ENCODE results near the gene S100B. TPM values are rescaled to one million over a fixed set of nuclear protein-coding genes. Genes with fewer than 3 reads are reported as not detected.

Gene S100B
- total and polyA plus RNA-seq, 9 of the 15 experiments (the other 6 are each of a cell fraction or from before 2014, with no cell fraction given), result not detected

- TF ChIP-seq, protein P1, sequence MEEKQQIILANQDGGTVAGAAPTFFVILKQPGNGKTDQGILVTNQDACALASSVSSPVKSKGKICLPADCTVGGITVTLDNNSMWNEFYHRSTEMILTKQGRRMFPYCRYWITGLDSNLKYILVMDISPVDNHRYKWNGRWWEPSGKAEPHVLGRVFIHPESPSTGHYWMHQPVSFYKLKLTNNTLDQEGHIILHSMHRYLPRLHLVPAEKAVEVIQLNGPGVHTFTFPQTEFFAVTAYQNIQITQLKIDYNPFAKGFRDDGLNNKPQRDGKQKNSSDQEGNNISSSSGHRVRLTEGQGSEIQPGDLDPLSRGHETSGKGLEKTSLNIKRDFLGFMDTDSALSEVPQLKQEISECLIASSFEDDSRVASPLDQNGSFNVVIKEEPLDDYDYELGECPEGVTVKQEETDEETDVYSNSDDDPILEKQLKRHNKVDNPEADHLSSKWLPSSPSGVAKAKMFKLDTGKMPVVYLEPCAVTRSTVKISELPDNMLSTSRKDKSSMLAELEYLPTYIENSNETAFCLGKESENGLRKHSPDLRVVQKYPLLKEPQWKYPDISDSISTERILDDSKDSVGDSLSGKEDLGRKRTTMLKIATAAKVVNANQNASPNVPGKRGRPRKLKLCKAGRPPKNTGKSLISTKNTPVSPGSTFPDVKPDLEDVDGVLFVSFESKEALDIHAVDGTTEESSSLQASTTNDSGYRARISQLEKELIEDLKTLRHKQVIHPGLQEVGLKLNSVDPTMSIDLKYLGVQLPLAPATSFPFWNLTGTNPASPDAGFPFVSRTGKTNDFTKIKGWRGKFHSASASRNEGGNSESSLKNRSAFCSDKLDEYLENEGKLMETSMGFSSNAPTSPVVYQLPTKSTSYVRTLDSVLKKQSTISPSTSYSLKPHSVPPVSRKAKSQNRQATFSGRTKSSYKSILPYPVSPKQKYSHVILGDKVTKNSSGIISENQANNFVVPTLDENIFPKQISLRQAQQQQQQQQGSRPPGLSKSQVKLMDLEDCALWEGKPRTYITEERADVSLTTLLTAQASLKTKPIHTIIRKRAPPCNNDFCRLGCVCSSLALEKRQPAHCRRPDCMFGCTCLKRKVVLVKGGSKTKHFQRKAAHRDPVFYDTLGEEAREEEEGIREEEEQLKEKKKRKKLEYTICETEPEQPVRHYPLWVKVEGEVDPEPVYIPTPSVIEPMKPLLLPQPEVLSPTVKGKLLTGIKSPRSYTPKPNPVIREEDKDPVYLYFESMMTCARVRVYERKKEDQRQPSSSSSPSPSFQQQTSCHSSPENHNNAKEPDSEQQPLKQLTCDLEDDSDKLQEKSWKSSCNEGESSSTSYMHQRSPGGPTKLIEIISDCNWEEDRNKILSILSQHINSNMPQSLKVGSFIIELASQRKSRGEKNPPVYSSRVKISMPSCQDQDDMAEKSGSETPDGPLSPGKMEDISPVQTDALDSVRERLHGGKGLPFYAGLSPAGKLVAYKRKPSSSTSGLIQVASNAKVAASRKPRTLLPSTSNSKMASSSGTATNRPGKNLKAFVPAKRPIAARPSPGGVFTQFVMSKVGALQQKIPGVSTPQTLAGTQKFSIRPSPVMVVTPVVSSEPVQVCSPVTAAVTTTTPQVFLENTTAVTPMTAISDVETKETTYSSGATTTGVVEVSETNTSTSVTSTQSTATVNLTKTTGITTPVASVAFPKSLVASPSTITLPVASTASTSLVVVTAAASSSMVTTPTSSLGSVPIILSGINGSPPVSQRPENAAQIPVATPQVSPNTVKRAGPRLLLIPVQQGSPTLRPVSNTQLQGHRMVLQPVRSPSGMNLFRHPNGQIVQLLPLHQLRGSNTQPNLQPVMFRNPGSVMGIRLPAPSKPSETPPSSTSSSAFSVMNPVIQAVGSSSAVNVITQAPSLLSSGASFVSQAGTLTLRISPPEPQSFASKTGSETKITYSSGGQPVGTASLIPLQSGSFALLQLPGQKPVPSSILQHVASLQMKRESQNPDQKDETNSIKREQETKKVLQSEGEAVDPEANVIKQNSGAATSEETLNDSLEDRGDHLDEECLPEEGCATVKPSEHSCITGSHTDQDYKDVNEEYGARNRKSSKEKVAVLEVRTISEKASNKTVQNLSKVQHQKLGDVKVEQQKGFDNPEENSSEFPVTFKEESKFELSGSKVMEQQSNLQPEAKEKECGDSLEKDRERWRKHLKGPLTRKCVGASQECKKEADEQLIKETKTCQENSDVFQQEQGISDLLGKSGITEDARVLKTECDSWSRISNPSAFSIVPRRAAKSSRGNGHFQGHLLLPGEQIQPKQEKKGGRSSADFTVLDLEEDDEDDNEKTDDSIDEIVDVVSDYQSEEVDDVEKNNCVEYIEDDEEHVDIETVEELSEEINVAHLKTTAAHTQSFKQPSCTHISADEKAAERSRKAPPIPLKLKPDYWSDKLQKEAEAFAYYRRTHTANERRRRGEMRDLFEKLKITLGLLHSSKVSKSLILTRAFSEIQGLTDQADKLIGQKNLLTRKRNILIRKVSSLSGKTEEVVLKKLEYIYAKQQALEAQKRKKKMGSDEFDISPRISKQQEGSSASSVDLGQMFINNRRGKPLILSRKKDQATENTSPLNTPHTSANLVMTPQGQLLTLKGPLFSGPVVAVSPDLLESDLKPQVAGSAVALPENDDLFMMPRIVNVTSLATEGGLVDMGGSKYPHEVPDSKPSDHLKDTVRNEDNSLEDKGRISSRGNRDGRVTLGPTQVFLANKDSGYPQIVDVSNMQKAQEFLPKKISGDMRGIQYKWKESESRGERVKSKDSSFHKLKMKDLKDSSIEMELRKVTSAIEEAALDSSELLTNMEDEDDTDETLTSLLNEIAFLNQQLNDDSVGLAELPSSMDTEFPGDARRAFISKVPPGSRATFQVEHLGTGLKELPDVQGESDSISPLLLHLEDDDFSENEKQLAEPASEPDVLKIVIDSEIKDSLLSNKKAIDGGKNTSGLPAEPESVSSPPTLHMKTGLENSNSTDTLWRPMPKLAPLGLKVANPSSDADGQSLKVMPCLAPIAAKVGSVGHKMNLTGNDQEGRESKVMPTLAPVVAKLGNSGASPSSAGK (IDR thresholded peaks at IDR 0.05), result 0 out of 2 replicates have a peak, but pooled peaks have one; percentile 23
- TF ChIP-seq NR2C2 (CRISPR knock-in tag; IDR thresholded peaks at IDR 0.05) (no peak), NR2C2 (tag; IDR thresholded peaks at IDR 0.05) (0 out of 2 replicates have a peak, but pooled peaks have one; percentile 24), PHF20 (IDR thresholded peaks at IDR 0.05; ENCODE audit: partially characterized antibody) (no peak), HMGN3 (IDR thresholded peaks at IDR 0.05; ENCODE audit: borderline replicate concordance, extremely low read depth, insufficient read length, low read depth, low read length) (no peak), U2AF1 (optimal IDR thresholded peaks at IDR 0.05; ENCODE audit: low read depth, low read length) (no peak), HSF4 (CRISPR knock-in tag; IDR thresholded peaks at IDR 0.05; ENCODE audit: borderline replicate concordance) (no peak), ZNF696 (CRISPR knock-in tag; conservative IDR thresholded peaks at IDR 0.05) (no peak), BACH1 (tag; IDR thresholded peaks at IDR 0.05) (no peak), HEY1 (CRISPR knock-in tag; IDR thresholded peaks at IDR 0.05; ENCODE audit: borderline replicate concordance) (no peak), ZNF740 (CRISPR knock-in tag; IDR thresholded peaks at IDR 0.05) (no peak), ZNF740 (tag; IDR thresholded peaks at IDR 0.05) (no peak), FOXA3 (CRISPR knock-in tag; conservative IDR thresholded peaks at IDR 0.05 in 1 of 2, IDR thresholded peaks at IDR 0.05 in 1 of 2) (no peak), KDM5B (IDR thresholded peaks at IDR 0.05; ENCODE audit: insufficient replicate concordance, low read depth, low read length) (no peak)
These were observed 6.0 kb downstream of the S100B start (continued) for GRCh38 chr21:46598581-46599572.

Data from K562 (cell line).